Hepatic stellate cell (primary cell): ENCODE results near the gene CCDC12.

ENCODE experiments used
- DNase-seq: peaks from one replicate; pipeline ENCODE4 v3.0.0; 2011; ENCODE audit warnings: low spot score

The CCDC12 gene

GRCh38 chr3:46904303-46905212 lies 72.0 kb downstream of the CCDC12 start:
- DNase-seq: no peak

- peak; percentile 85 for DNase-seq
Observed at GRCh38 chr3:46903341-46904302, 72.9 kb downstream of the CCDC12 start.

DNA sequence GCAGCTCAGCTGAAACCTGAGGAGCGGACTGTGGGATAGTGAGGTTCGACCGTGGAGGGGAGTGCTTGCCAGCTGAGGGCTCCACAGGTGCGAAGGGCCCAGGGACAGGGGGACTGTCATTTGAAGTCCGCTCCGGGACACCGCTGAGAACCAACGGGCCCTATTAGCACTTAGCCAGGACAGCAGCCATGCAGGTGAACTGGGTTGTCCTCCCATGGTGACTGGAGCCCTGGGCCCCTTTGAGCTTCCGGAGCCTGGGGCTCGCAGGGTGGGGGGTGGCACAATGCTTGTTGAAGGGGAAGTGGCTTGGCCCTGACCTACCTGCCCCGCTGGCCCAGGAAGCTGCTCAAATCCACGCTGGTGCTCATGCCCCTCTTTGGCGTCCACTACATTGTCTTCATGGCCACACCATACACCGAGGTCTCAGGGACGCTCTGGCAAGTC lies 74.3 kb downstream of the CCDC12 start:
- no peak for DNase-seq

GRCh38 chr3:46901591-46902187 lies 74.9 kb downstream of the CCDC12 start:
- no peak for DNase-seq

DNA sequence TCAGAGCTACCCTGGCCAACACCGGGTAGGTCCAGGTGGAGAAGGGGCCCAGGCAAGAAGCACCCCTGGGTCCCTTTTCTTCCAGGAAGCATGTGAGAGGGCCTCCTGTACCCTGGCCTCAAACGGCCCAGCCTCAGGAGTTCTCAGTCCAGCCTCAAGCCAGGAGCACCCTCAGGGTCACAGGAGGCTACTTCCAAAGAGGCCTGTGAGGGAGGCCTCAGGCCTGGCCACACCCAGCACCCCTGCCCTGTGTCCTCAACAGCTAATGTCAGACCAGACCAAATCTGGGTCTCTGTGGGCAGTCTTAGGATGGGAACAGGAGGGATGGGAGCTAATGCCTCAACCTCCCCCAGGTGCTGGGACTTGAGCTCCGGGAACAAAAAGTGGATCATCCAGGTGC lies 75.5 kb downstream of the CCDC12 start:
- DNase-seq: no peak

GRCh38 chr3:46900356-46900755 lies 76.2 kb downstream of the CCDC12 start:
- DNase-seq: no peak

- DNase-seq: no peak
Observed at GRCh38 chr3:46900007-46900292, 76.6 kb downstream of the CCDC12 start.

DNA sequence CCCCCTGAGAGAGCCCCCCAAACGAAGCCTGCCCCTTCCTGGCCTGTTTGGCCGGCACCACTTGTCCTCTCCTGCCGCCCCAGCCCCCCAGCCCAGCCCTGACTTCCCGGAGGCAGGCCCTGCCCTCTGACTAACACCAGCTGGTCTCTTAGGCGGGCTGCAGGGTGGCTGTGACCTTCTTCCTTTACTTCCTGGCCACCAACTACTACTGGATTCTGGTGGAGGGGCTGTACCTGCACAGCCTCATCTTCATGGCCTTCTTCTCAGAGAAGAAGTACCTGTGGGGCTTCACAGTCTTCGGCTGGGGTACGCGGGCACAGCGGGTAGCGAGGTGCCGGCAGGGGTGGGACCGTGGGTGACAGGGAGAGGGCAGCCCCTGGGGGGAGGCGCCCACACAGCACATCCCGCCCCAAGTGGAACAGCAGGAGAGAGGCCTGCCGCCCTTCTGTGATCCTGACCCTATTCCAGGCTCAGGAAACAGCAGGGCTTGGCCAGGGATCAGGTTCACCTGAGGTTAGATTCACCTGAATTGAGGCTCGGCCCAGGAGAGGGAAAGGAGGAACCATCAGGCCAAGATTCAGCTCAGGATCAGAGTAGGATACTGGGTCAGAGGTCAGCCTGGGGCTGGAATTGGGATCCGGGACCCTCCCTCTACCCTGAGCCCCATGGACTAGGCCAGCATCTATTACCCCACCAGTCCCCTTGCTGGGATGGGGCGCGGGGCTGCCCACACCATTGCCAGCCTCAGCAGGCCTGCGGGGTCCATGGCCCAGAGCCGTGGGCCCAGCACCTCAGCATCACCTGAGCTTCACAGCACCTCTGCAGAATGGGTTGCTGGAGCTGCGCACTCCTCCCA lies 77.2 kb downstream of the CCDC12 start:
- DNase-seq: no peak

DNA sequence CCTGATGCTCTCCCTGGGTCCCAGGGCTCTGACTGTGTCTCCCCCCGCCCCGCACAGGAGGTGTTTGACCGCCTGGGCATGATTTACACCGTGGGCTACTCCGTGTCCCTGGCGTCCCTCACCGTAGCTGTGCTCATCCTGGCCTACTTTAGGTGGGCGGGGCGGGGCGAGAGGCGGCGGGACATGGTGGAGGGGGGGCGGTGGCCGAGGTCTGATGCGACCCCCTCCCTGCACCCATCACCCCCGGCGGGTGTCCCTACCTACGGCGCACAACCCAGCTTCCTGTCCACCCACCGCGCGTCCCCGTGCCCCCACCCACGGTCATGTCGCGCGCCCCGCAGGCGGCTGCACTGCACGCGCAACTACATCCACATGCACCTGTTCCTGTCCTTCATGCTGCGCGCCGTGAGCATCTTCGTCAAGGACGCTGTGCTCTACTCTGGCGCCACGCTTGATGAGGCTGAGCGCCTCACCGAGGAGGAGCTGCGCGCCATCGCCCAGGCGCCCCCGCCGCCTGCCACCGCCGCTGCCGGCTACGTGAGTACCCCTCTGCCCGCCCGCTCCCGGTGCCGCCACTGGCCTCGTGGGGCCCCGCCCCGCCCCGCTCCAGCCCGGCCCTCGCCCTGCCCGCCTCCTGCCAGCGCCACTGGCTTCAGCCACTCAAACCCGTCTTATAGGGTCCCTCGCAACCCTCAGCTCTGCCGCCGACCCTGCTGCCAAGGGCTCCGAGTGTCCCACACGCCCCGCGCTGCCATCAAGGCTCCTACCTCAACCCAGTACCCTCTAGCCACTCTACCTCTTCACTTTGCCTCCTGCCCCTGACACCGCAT lies 78.0 kb downstream of the CCDC12 start:
- no peak for DNase-seq

DNA sequence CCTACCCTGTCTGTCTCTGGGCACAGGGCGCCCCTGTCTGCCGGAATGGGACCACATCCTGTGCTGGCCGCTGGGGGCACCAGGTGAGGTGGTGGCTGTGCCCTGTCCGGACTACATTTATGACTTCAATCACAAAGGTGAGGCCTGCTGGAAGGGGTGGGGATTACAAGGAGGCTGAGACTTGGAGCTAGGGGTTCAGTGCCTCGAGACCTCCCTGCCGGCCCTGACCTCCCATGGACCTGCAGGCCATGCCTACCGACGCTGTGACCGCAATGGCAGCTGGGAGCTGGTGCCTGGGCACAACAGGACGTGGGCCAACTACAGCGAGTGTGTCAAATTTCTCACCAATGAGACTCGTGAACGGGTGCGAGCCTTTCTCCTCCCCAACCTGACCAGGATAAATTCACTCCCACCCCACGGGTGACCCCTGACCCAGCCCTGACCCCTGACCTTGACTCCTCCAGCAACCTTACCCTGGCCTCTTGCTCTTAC lies 78.7 kb downstream of the CCDC12 start:
- DNase-seq: no peak

DNA sequence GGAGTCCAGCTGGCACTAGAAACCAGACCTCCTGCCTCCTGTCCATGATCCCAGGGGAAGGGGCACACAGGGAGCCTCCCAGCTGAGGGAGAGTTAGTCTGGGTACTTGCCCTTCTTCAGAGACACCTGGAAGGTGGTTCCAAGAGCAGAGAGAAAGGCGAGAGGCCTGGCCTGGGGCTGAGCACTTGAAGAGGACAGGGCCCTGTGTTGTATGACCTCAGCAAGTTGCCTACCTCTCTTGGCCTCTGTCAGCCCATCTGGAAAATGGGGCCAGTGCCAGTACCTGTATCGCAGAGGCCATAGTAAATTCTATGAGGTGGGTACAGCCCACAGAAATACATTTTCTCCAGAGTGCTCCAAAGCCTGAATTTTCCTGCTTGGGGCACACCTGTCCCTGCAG lies 79.5 kb downstream of the CCDC12 start:
- no peak for DNase-seq

- no peak for DNase-seq
Observed at GRCh38 chr3:46896386-46896785, 80.2 kb downstream of the CCDC12 start.

DNA sequence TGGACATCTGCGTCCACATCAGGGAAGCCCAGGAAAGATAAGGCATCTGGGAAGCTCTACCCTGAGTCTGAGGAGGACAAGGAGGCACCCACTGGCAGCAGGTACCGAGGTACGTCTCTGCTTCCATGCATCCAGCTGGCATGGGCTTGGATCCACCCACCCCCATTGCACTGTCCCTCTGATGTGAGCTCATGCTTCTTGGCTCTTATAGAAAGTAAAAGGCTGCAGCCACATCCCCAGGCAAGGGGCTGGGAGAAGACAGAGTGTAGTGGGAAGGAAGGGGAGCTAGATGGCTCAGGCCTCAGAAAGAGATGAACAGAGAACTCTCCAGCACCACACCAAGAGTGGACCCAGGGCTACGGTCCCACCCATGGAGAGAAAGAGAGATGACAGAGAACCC lies 80.8 kb downstream of the CCDC12 start:
- no peak for DNase-seq

DNA sequence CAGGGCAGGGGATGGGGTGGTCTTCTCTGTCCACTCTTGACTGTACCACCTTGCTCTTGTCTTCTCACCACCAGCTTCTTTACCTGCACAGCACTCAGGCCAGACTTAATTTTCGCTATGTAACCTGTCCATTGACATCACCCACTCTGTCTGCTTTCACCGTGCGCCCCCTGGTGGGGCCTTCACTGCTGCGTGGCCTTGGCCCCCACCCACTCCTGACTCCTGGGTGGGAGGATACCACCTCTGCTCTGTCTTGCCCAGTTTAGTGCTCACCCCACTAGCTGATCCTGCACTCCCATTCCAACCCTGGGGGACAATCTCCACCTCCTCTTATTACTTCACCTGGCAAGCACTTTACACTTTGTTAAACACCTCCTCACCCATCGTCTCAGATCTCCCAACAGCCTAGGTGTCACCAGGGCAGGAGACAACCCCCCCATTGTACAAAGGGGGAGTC lies 81.3 kb downstream of the CCDC12 start:
- DNase-seq: peak; percentile 71

DNA sequence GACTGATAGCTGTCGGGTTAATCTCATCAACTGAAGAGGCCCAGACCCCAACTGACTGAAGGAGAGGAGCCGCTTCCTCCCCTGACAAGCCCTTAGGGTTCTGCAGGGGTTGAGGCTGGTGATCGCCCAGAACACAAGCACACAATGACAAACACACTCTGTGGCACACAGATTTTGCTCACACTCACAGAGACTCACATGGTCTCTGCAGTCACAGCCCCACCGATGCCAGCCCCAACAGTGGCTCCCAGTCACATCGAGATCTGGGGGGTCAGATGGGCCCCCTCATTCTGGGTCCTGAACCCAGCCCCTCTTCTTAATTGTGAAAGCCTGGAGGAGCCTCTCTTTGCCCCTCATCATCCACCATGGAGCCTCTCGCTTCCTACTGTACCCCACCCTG lies 82.3 kb downstream of the CCDC12 start:
- DNase-seq: no peak

- DNase-seq: no peak
Observed at GRCh38 chr3:46893763-46894162, 82.8 kb downstream of the CCDC12 start.

- no peak for DNase-seq
Observed at GRCh38 chr3:46893146-46893748, 83.3 kb downstream of the CCDC12 start.

GRCh38 chr3:46892285-46893145 lies 84.0 kb downstream of the CCDC12 start:
- peak; percentile 79 for DNase-seq

DNA sequence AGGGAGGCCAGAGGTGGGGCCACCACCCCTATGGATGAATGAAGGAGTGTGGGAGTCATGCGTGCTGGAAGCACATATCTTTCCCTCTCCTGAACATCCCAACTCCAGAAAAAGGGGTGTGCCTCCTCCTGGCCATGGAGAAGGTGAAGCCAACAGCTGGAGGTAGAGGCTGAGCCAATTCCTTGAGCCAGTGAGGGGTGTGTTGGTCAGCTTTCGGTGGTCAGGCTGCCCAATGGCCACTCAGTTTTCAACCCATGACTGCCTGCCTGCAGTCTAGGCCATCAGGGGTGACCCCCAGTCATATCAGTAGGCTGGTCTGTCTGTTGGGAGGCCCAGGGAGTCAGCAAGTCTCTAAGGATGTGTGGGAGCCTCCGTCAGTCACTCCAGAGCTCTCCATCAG lies 85.4 kb downstream of the CCDC12 start:
- no peak for DNase-seq
